DOHH2 (cell line): ENCODE results near the gene STX1A.
A peak's percentile ranks its signal among the peaks of the same experiment; 100 is the strongest.

Source experiments
- H3F3A ChIP-seq: fragments of 200-600 bp; sonication (generic), shearing (Covaris generic); 2 replicates; pipeline ENCODE4 v1.6.0; 2016; ENCODE audit warnings: antibody characterized with exemption, mild to moderate bottlenecking; ENCODE audit not compliant: control insufficient read depth, insufficient read depth
- H3K27ac ChIP-seq: fragments of 200-600 bp; sonication (generic); 2 replicates; pipeline ENCODE4 v1.5.1; 2014; ENCODE audit warnings: low read depth, mild to moderate bottlenecking, low read length, moderate library complexity
- H3K27me3 ChIP-seq: fragments of 200-600 bp; sonication (generic); 2 replicates; pipeline ENCODE4 v1.6.1; 2014; ENCODE audit warnings: mild to moderate bottlenecking, low read length, mixed read lengths; ENCODE audit not compliant: control insufficient read depth
- H3K36me3 ChIP-seq: fragments of 200-600 bp; sonication (generic); 2 replicates; pipeline ENCODE4 v1.6.1; 2014; ENCODE audit warnings: mild to moderate bottlenecking, low read length, moderate library complexity, mixed read lengths; ENCODE audit not compliant: control insufficient read depth
- H3K4me1 ChIP-seq: fragments of 200-600 bp; sonication (generic); 2 replicates; pipeline ENCODE4 v1.6.1; 2014; ENCODE audit warnings: mild to moderate bottlenecking, low read length, mixed read lengths; ENCODE audit not compliant: control insufficient read depth
- H3K4me2 ChIP-seq: fragments of 200-600 bp; sonication (generic); 2 replicates; pipeline ENCODE4 v1.6.0; 2014; ENCODE audit warnings: mild to moderate bottlenecking, low read length, moderate library complexity
- H3K4me3 ChIP-seq: fragments of 200-600 bp; sonication (generic); 2 replicates; pipeline ENCODE4 v1.5.1; 2014; ENCODE audit warnings: mild to moderate bottlenecking, low read length, mixed read lengths
- H3K79me2 ChIP-seq: fragments of 200-600 bp; sonication (generic); 2 replicates; pipeline ENCODE4 v1.6.1; 2014; ENCODE audit warnings: mild to moderate bottlenecking, low read length, mixed read lengths; ENCODE audit not compliant: control insufficient read depth
- H3K9me2 ChIP-seq: fragments of 200-600 bp; sonication (generic); replicated peaks from 2 replicates; pipeline ENCODE4 v1.6.1; 2014; ENCODE audit warnings: mild to moderate bottlenecking, low read length, mixed read lengths; ENCODE audit not compliant: control insufficient read depth
- H3K9me3 ChIP-seq: fragments of 200-600 bp; sonication (generic); 2 replicates; pipeline ENCODE4 v1.6.1; 2014; ENCODE audit warnings: antibody characterized with exemption, low read length, mixed read lengths; ENCODE audit not compliant: control insufficient read depth, insufficient read depth
- H4K20me1 ChIP-seq: fragments of 200-600 bp; sonication (generic); 2 replicates; pipeline ENCODE4 v1.6.0; 2014; ENCODE audit warnings: low read depth, mild to moderate bottlenecking, antibody characterized with exemption, low read length, moderate library complexity; ENCODE audit not compliant: control insufficient read depth, insufficient read depth
- EZH2phosphoT487 ChIP-seq: fragments of 200-600 bp; sonication (generic); IDR thresholded peaks from 2 replicates; pipeline ENCODE4 v1.6.1; 2017; ENCODE audit warnings: borderline replicate concordance, mild to moderate bottlenecking, antibody characterized with exemption, low read length, moderate library complexity, mixed read lengths
- TF ChIP-seq, protein P1 (sequence below): fragments of 200-600 bp; sonication (generic); IDR thresholded peaks from one replicate; pipeline ENCODE4 v1.5.1; 2014; ENCODE audit warnings: antibody characterized with exemption, mild to moderate bottlenecking, low read depth, low read length; ENCODE audit not compliant: poor library complexity, severe bottlenecking

The STX1A gene

DNA sequence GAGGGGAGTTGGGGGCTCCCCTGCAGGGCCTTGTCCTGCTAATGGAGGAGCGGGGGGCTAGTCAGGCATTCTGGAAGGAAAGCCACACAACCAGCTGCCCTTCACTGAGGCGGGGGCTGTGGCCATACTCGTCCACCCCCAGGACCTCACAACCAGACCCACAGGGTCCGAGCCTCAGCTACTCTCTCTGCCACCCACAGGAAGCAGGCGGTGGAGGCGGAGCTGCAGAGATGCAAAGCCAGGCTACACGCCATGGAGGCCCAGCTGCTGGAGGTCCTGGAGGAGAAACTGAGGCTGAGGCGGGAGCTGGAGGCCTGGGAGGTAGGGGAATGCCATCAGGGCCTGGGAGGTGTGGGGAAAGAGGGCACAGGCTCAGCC lies 16.0 kb upstream of the STX1A start:
- H4K20me1 ChIP-seq = peaks cover 6% of the 10 kb centered on the region
- peaks cover 29% of the 10 kb centered on the region for H3K36me3 ChIP-seq
- H3K9me2 ChIP-seq = no peaks in the 10 kb centered on the region
- no peaks in the 10 kb centered on the region for H3K9me3 ChIP-seq
- TF ChIP-seq EZH2phosphoT487 = no peak
- TF ChIP-seq, protein P1, sequence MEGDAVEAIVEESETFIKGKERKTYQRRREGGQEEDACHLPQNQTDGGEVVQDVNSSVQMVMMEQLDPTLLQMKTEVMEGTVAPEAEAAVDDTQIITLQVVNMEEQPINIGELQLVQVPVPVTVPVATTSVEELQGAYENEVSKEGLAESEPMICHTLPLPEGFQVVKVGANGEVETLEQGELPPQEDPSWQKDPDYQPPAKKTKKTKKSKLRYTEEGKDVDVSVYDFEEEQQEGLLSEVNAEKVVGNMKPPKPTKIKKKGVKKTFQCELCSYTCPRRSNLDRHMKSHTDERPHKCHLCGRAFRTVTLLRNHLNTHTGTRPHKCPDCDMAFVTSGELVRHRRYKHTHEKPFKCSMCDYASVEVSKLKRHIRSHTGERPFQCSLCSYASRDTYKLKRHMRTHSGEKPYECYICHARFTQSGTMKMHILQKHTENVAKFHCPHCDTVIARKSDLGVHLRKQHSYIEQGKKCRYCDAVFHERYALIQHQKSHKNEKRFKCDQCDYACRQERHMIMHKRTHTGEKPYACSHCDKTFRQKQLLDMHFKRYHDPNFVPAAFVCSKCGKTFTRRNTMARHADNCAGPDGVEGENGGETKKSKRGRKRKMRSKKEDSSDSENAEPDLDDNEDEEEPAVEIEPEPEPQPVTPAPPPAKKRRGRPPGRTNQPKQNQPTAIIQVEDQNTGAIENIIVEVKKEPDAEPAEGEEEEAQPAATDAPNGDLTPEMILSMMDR = no peak
- peaks cover 24% of the 10 kb centered on the region for H3K79me2 ChIP-seq
- no peak overlapping the region for H3K4me2 ChIP-seq
- 0 out of 2 replicates have a peak overlapping the region, but pooled peaks have one; percentile 24 for H3K27ac ChIP-seq
- H3K4me3 ChIP-seq = no peak overlapping the region
- H3F3A ChIP-seq = peaks cover 5% of the 10 kb centered on the region; the same call in 1 of the 2 replicates
- H3K27me3 ChIP-seq = no peaks in the 10 kb centered on the region
- peaks cover 23% of the 10 kb centered on the region for H3K4me1 ChIP-seq

DNA sequence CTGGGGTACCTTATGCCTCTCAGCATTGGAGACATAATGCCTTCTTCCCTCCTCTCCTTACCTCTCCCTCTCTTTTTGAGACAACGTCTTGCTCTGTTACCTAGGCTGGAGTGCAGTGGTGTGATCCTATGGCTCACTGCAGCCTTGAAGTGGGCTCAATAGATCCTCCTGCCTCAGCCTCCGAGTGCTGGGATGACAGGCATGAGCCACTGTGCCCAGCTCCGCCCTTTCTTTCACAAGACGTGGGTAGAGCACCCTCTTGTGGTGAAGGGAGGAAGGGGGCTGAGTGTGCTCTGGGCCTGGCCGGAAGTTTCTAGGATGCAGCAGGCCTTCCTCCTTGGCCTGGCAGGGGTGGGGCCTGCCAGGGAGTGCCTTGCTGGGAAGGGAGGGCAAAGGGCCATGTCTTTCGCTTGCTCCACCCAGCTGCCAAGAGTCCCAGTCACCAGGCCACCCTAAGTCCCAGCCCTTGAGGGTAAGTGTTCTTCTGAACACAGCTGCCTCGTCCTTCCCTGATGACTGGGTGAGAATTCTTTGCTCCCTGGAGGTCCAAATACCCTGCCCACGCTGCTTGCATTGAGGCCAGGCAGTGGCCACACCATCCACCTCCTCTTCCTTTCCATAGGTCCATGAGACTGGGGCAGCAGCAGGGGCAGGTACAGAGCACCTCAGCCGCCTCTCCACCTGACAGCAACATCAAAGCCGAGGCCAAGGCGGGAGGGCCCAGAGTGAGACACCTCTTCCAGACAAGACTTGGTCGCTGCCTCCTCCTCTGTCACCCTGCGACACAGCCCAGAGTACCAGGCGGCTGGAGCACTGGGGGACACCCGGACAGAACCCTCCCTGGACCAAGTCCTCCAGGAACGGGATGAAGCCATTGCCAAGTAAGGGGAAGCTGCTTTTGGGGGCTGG lies 15.4 kb upstream of the STX1A start:
- no peak overlapping the region for H3K4me3 ChIP-seq
- H4K20me1 ChIP-seq = peaks cover 6% of the 10 kb centered on the region
- H3K36me3 ChIP-seq = peaks cover 29% of the 10 kb centered on the region
- peak overlapping the region; percentile 7; the same call in 1 of the 2 replicates for H3K4me2 ChIP-seq
- H3K79me2 ChIP-seq = peaks cover 22% of the 10 kb centered on the region
- H3K9me2 ChIP-seq = no peaks in the 10 kb centered on the region
- 0 out of 2 replicates have a peak, but pooled peaks cover 5% of the 10 kb centered on the region for H3F3A ChIP-seq
- H3K27me3 ChIP-seq = no peaks in the 10 kb centered on the region
- H3K27ac ChIP-seq = peak overlapping the region; percentile 24; the same call in 1 of the 2 replicates
- TF ChIP-seq, protein P1 = peak; percentile 99
- no peak for TF ChIP-seq EZH2phosphoT487
- peaks cover 23% of the 10 kb centered on the region for H3K4me1 ChIP-seq
- no peaks in the 10 kb centered on the region for H3K9me3 ChIP-seq

DNA sequence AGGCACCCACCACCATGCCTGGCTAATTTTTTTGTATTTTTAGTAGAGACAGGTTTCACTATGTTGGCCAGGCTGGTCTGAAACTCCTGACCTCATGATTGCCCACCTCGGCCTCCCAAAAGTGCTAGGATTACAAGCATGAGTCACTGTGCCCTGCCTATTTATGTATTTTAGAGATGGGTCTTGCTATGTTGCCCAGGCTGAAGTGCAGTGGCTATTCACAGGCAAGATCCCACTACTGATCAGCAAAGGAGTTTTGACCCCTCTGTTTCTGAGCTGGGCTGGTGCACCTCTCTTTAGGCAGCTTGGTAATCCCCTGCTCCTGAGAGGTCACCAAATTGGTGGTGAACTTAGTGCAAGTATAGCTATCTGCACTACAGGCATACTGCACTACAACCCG lies 12.9 kb upstream of the STX1A start:
- H3K79me2 ChIP-seq = peaks cover 5% of the 10 kb centered on the region
- 0 out of 2 replicates have a peak, but pooled peaks cover 5% of the 10 kb centered on the region for H3F3A ChIP-seq
- peaks cover 16% of the 10 kb centered on the region for H3K4me1 ChIP-seq
- H3K4me3 ChIP-seq = no peak overlapping the region
- peaks cover 13% of the 10 kb centered on the region for H3K27me3 ChIP-seq
- peaks cover under 1% of the 10 kb centered on the region for H4K20me1 ChIP-seq
- no peak overlapping the region for H3K4me2 ChIP-seq
- no peaks in the 10 kb centered on the region for H3K9me2 ChIP-seq
- no peaks in the 10 kb centered on the region for H3K9me3 ChIP-seq
- TF ChIP-seq EZH2phosphoT487 = no peak
- TF ChIP-seq, protein P1 = no peak
- peaks cover 20% of the 10 kb centered on the region for H3K36me3 ChIP-seq
- no peak overlapping the region for H3K27ac ChIP-seq
